HG02763 (cell line): ENCODE measurements around the gene RHOT2.

ENCODE experiments used
- ATAC-seq: cut with Tn5 transposase; IDR thresholded peaks from one replicate; pipeline ENCODE4 v1.9.1; 2021; ENCODE audit warnings: mild to moderate bottlenecking, moderate library complexity; ENCODE audit not compliant: unreplicated experiment

Gene RHOT2

DNA sequence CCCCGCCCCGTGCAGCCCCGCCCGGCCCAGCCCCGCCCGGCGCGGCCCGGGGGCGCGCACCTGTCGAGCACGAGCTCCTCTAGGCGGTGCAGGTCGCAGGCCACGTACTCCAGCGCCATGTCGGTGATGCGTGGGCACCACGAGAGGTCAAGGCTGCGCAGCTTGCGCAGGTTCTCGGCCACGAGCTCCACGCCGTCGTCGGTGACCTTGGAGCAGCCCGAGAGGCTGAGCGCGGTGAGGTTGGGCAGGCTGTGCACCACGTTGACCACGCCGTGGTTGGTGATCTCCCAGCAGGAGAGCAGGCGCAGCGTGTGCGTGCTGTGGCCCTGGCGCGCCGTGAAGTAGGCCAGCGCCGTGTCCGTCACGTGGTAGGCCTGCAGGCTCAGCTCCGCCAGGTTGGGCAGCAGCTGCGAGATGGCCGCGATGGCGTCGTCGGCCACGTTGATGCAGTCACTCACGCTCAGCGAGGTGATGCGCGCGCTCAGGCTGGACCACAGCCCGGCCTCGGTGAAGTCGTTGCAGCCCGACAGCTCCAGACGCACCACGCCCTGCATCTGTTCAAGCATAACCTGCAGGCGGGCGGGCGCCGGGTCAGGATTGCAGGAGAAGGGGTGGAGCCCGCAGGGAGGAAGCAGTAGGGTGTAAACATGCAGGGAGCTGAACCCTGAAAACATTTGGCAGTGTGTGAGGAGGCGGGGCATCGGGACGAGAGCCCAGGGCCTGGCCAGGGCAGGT, 27.6 kb downstream of the RHOT2 start:
- ATAC-seq, result no peak

DNA sequence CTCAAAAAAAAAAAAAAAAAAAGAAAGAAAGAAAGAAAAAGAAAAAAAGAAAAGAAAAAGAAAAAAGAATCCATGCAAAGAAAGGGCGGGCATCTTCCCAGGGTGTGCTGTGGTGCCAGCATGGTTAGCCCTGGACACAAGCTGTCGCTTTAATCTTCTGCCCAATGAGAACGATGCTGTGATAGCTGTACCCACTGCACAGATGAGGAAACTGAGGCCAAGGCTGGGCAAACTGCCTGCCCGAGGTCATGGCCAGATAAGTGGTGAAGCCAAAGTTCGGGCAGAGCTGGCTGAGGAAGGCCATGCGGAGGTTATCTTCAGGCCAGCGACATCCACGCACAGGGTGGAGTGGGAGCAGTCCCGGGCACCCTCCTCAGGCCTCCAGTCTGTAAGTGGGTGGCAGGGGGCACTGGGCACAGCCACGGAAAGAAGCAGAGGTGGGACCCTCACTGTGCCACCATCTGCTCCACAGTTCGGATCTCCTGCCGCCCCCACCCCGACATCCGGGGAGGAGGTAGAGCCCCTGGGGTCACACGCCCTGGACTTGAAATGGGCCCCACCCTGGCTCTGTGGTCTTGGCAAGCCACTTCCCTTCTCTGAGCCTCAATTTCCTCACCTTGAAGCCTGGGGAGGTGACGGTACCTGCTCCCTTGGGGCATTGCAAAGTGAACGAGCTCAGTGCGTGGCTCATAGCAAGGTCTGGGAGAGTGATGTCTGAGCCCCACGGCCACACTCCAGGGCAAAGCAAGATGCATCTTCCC, 31.2 kb downstream of the RHOT2 start:
- ATAC-seq, result no peak

DNA sequence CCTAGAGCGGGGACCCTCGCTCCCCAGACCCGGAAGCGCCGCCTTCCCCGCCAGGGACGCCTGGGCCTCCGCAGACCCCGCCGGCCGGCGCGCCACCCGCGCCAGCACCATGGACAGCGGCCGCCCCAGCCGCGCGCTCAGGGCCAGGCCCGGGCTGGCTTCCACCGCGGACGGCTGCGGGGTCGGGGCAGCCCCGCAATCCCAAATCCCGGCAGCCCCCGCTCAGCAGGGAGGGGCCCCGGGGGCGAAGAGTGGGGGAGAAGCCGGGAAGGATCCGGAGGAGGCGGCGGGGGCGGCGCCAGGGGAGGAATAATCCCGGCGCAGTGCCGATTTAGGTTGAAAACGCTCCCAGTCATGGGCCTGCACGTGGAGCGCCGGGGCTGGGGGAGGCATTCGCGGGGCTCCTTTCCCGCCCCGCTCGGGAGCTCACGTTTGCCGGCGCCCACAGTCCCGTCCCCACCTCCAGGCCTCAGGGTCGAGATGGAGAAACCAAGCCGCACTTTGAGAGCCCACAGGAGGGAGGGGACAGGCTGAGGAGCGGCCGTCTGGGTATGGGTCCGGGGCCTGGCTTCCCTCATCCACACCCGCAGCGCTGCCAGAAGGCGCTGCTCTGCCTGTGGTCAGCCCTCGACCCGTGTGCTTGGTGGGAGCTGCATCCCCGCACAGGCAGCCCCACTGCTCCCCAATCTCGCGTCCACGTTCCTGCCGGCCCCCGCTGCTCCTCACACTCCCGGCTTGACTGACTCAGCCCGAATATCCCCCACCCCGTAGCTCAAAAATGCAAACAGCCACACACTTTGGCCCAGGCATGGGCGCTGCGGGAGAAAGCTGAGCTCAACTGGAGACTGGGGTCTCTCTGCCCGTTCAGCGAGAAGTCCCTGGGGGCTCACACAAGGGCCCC, 33.0 kb downstream of the RHOT2 start:
- ATAC-seq, result no peak

DNA sequence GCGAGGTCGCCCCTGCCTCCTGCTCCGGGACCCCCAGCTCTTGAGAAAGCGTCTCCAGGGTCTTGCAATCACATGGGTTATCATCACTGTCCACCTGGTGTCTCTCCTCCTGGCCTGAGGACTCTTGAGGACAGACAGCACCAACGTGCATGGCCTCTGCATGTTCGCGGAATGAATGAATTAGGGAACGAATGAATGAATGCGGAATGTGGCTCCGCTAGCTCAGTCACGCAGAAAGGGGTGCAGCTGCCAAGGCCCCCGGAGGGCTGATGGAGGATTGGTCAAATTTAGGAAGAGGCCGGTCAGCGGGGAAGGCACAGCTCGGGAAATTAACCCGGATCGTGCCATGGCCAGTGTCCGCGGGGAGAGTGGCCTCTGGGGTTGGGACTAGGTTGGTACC, 34.4 kb downstream of the RHOT2 start:
- ATAC-seq, result no peak

DNA sequence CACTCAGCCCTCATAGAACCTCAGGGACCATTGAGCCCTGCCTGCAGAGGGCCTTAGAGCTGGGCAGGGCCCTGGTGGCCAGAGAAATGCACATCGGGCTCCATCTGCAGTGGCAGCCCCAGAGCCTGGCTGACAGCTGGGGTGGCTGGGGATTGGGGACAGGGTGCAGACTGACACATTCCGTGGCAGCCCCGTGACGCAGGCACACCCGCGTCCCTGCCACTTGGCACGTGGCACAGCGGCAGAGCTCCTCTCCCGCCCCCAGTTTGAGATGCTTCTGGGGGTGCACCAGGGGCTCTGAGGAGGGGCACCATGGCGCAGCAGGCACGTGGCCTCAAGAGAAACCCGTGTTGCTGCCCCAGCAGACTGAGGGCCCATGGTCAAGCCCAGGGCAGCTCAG, 35.5 kb downstream of the RHOT2 start:
- ATAC-seq, result no peak

DNA sequence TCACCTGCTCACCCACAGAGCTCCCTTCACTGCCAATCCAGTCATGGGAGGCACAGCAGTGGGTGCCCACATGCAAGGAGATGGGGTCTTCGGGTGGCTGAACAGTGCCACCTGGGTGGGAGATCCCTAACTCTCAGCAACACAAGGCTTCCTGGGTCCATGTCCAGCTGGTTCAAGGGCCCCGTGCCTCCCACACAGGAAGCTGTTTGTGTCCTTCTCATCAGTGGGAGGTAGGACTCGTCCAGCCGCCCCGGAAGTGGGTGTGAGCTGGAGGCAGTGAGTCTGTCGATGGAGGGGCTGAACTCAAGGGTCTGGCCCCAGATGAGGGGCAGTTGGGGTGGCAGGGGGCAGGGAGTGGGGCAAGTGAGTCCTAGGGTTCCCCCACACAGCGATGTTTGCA, 36.1 kb downstream of the RHOT2 start:
- no peak for ATAC-seq

DNA sequence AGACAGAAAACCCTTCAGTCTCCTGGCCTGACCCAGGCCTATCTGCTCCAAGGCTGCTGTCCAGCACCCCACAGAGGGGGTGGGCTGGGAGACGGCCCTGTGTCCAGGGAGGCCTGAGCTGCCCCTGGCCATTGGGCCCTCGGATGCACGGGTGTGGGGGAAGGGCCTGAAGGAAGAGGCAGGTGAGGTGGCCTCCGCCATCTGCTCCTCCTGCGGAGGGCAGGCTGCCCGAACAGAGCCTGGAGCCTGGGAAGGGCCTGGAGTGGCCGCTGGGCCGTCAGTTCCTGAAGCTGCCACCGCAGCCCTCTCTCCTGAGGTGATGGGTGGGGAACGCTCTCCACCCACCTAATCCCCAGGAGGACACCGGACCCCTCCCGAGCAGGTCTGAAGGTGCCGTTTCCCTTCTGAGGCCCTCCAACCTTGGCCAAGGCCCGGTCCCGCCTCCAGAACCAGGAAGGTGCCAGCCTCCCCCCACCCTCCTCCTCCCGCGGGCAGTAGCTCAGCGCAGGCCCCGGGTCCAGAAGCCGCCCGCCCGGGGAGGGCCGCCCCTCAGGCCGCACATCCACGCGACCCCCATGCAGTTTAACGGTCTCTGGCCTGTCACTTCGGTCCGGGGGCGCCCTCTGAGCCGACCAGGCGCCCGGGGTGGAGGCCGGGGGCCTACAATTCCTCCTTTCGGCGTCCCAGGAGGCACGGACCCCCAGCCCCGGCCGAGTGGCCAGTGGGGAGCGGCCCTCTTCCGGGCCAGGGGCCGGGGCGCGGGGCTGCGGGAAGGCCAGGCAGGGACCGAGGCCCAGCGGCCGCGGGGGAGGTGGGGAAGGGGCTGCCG, 36.8 kb downstream of the RHOT2 start:
- no peak for ATAC-seq

DNA sequence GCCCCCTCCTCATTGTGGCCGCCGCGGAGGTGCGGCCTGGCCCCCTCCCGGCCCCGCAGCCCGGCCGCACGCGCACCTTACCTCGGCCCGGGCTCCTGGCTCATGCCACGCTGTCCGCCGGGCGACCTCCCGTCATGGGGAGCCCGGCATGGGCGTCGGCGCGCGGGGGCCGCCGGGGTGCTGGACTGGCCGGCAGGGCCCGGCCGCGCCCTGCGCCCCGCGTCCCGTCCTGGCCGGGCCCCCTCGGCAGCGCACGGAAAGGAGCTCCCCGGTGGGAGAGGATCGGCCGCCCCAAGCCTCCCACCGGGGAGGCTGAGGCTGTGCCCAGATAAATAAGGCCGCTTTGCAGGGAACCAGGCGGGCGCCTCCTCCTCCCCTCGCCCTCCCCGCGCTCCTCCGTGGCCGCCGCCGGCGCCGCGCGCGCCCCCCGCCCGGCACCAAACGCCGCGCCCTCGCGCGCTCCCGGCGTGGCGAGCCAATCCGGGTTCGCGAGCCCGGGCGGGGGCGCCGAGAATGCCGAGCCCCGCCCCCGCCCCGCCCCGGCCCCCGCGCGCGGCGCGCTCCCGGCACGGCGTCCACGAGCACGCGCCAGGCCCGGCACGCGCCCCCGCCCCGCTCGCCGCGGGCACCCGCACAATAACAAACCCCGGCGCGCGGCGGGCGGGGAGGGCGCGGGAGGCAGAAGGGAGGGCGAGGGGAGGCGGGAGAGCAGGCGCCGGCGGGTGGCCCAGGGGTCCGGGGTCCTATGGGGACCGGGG, 37.7 kb downstream of the RHOT2 start, which contains the start of gene FBXL16:
Gene FBXL16, minus strand, starts transcription at position 371 of the 758 bp plus-strand sequence. CDS start 8,396 bp downstream, outside the sequence.
- ATAC-seq, result no peak

DNA sequence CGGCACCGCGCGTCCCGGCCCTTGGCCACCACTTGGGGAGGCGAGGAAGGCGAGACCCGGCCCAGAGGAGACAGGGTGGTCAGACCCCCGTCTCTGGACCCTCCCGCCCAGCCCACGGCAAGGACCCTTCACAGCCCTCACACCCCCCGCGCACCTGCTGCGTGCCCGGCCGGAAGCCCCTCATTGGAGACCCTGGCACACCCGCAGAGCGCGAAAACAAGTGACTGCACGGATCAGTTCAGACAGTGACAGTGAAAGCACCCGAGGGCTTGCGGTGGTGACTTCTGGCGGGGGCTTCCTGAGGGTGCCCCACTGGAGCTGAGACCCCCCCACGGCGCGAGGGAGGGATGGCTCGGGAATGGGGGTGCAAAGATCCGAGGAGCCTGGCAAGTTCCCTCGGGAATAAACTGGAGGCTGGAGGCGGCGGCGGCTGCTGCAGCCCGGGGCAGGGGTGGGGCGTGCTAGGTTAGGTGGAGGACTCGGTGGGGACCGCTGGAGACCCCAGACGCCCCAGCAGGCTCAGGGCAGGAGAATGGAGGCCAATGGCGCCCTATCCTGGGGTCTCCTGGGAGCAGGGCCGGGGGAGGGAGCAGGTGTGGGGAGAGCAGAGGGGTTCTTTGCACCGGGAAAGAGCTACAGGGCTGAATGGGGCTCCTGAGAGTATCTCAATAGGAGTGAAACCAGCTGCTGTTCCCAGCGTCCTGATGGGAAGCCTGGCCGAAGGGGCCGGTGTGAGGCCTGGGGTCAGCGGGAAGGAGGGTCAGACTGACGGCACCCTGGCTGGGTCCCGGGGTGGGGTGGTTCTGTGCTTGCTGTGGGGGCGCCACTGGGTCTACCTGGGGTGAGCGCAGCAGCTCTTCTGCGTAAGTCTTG, 38.5 kb downstream of the RHOT2 start:
- ATAC-seq, result no peak

DNA sequence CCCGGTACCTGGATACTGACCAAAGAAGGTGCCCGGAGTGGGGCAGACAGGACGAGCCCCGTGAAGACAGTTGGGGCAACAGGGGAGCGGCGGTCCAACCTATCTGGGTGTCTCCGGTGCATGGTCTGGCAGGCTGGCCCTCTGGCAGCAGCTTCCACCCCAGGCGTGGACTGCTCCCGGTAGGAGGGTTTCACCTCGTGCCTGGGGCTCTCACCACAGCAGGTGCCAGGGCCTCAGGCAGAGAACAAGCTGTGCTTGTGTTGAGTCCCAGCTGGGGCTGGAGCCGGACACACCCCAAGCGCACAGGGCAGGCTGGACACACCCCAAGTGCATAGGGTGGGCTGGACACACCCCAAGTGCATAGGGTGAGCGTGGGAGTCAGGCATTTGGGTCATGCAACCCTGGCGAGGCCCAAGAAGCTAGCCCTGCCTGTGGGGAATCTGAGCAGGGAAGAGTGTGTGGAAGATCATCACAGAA, 39.2 kb downstream of the RHOT2 start:
- no peak for ATAC-seq

DNA sequence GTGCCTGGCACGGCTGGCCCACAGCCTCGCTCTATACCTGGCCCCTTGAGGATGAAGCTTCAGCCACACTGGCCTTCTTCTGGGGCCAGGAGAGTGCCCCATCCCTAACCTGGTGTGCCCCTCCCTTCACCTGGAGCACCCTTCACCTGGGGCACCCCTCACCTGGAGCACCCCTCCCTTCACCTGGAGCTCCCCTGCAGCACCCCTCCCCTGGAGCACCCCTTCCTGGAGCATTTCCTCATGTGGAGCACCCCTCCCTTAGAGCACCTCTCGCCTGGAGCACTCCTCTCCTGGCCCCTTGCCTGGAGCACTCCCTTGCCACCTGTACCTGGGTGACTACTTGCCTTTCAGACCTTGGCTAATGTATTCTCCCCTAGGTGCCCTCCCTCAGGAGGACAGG, 40.1 kb downstream of the RHOT2 start:
- ATAC-seq, result no peak

DNA sequence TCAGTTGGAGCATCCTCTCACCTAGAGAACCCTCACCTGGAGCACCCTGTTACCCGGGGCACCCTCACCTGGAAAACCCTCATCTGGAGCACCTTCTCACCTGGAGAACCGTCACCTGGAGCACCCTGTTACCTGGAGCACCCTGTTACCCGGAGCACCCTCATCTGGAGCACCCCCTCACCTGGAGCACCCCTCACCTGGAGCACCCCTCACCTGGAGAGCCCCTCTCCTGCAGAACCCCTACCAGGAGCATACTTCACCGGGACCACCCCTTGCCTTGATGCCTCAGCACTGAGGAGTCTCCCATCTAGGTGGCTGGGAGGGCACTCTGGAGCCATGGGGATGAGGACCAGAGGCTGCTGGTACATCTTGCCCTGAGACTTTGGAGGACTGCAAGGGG, 41.0 kb downstream of the RHOT2 start:
- ATAC-seq, result no peak

DNA sequence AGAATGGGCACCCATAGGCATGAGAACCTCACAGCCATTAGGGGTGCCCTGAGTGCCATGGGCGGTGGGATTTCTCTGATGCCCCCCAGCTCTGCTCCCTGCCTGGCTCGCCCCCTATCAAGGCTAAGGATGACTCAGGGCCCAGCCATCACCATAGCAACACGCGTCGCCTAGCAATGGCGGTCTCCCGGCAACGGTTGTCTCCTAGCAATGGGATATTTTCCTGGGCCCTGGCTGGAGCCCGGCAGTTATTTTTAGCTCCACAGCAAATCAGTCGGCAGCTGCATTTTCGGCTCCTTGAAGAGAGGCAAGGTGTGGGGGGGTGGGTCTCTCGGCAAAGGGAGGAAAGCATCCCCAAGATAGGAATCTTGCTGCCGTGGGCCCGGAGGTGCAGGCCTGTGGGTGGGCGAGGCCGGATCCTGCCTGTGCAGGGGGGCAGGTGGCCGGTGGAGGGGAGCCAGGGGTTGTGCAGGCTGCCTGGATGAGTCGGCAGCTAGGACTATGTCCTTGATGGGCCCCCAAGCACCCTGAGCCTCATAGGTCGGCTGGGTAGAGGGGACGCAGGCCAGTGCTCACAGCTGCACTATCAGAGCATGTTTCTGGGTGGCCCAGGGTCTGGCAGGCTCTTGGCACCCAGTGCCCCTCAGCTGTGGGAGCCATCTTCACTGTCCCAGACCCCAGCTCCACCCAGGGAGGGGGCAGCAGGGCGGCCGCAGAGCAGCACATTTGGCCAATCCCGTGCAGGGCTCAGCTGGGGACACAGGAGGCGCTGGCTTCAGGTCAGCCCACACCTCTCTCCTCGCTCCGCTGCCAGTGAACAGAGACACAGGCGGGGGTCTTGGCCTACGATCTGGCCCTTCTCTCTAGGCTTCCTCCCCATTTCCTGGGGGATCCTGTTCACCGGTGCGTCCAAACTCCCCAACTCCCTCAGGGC, 41.9 kb downstream of the RHOT2 start:
- no peak for ATAC-seq

DNA sequence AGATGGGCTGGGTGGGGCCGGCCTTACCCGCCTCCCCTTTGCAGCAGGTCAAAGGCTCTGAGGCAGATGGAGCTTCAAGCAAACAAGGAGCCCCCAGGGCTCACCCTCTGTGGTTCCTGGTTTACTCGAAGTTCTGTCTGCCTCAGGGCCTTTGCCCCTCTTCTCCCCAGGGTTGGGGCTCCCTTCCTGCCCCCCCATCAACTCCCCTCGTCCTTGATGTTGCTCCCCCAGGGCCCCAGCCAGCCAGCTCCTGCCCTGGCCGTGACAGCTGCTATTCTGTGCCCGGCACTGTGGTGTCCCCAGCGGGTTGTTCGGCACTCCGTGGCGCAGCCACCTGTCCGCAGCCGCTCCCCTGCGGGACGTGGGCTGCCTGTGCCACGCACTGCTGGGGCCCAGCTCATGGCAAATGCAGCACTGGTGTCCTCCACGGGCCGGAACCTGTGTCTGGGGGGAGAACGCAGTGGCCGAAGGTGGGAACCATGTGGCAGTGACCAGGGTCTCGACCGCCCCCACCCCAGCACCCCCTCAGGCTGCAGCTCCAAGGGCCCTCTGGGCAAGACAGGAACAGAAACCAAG, 42.7 kb downstream of the RHOT2 start:
- no peak for ATAC-seq

DNA sequence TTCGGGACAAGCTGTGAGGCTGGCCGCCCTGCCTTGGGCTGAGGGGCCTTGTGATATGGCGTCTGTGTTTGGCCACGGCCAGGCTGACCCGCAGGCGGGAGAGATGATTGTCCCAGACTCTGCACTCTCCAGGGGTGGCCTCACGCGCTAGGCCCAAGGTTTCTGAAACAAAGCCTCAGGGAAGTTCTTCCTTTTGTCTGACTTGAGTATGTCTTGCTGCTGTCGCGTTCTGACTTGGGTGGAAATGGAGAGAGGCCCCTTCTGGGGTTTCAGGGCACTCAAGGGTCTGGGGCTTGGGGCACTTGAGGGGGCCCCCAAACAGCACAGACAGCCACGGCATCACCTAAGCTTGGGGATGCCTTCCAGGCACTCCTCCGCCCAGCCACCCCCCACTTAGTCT, 43.2 kb downstream of the RHOT2 start:
- no peak for ATAC-seq

DNA sequence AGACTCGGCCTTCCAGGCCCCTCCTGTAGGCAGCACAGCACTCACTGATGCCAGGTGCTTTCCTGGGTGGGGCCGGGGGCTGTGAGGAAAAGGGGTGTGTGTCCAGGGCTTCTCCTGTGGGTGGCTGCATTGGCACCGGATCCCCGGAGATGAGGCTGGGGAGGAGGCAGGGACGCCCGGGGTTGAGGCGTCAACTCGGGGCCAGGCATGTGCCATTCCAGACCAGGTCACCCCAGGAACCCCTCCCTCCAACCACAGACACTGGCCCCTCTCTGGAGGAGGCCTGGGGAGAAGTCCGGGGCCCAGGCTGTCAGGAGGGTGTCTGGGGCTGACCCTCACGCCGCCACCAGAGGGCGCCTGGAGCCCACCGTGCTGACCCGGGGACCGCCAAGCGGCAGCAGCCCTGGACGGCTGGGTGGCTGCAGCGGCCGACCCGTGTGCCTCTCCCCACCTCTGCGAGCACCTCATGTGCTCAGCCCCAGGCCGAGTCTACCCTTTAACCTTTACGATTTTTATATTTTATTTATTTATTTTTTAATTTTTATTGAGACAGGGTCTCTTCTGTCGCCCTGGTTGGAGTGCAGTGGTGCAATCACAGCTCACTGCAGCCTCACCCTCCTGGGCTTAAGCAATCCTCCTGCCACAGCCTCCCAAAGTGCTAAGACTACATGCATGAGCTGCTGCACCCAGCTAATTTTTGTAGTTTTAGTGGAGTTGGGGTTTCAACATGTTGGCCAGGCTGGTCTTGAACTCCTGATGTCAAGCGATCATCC, 43.8 kb downstream of the RHOT2 start:
- ATAC-seq, result no peak
